Mesenchymal stem cell (in vitro differentiated cells and primary cell): ENCODE measurements around the gene ZBTB40.
A peak's percentile ranks its signal among the peaks of the same experiment; 100 is the strongest.

ENCODE experiments used
- DNase-seq: peaks from one replicate; pipeline ENCODE4 v3.0.0-alpha.2; 2013
- H2AFZ ChIP-seq: one replicate; pipeline ENCODE4 v1.6.1; 2013; ENCODE audit warnings: low read depth, mild to moderate bottlenecking, control low read depth, inconsistent platforms, low read length, moderate library complexity
- H2AK5ac ChIP-seq: 2 replicates; pipeline ENCODE4 v1.6.1; 2013; ENCODE audit warnings: low read length, moderate library complexity, mild to moderate bottlenecking, inconsistent platforms; ENCODE audit not compliant: severe bottlenecking
- H2BK120ac ChIP-seq: one replicate; pipeline ENCODE4 v1.6.1; 2013; ENCODE audit warnings: low read depth, mild to moderate bottlenecking, inconsistent platforms, low read length, moderate library complexity
- H2BK12ac ChIP-seq, 2 experiments: one replicate each; pipeline ENCODE4 v1.6.1; 2013; ENCODE audit warnings: inconsistent platforms in 2 of 2, low read length in 2 of 2, mild to moderate bottlenecking in 2 of 2, moderate library complexity in 2 of 2, control low read depth in 1 of 2
- H2BK15ac ChIP-seq: one replicate; pipeline ENCODE4 v1.6.1; 2013; ENCODE audit warnings: mild to moderate bottlenecking, low read depth, inconsistent platforms; ENCODE audit not compliant: poor library complexity, severe bottlenecking
- H2BK5ac ChIP-seq: 2 replicates; pipeline ENCODE4 v1.6.1; 2013; ENCODE audit warnings: low read depth, mild to moderate bottlenecking, low read length, control low read depth, inconsistent platforms; ENCODE audit not compliant: poor library complexity, severe bottlenecking
- H3K14ac ChIP-seq, 2 experiments: one replicate each; pipeline ENCODE4 v1.6.1; 2013; ENCODE audit warnings: inconsistent platforms in 2 of 2, low read length in 2 of 2, control low read depth in 1 of 2, mild to moderate bottlenecking in 1 of 2, moderate library complexity in 1 of 2
- H3K18ac ChIP-seq, 2 experiments: one replicate each; pipeline ENCODE4 v1.6.1; 2013; ENCODE audit warnings: inconsistent platforms in 2 of 2, low read length in 2 of 2, control low read depth in 1 of 2, low read depth in 1 of 2, mild to moderate bottlenecking in 1 of 2
- H3K23ac ChIP-seq, 2 experiments: one replicate each; pipeline ENCODE4 v1.6.1; 2013; ENCODE audit warnings: inconsistent platforms in 2 of 2, low read length in 2 of 2, mild to moderate bottlenecking in 2 of 2, moderate library complexity in 2 of 2, control low read depth in 1 of 2
- H3K27ac ChIP-seq: 2 replicates; pipeline ENCODE4 v1.5.1; 2013; ENCODE audit warnings: mild to moderate bottlenecking, moderate library complexity, low read length, control low read depth, inconsistent platforms; ENCODE audit not compliant: poor library complexity, severe bottlenecking
- H3K27me3 ChIP-seq, 2 experiments: 2 replicates each; pipeline versions ENCODE4 v1.6.1 to v1.7.0; 2013; ENCODE audit warnings: low read length in 2 of 2, mild to moderate bottlenecking in 2 of 2, moderate library complexity in 2 of 2, control low read depth in 1 of 2, inconsistent platforms in 1 of 2; ENCODE audit not compliant: control insufficient read depth in 1 of 2, insufficient read depth in 1 of 2
- H3K36me3 ChIP-seq, 2 experiments: 2 replicates each; pipeline versions ENCODE4 v1.6.1 to v1.7.0; 2013; ENCODE audit warnings: low read length in 2 of 2, control low read depth in 1 of 2, inconsistent platforms in 1 of 2, low read depth in 1 of 2, mild to moderate bottlenecking in 1 of 2; ENCODE audit not compliant: insufficient read depth in 2 of 2, control insufficient read depth in 1 of 2
- H3K4ac ChIP-seq, 2 experiments: one replicate each; pipeline ENCODE4 v1.6.1; 2013; ENCODE audit warnings: inconsistent platforms in 2 of 2, low read length in 2 of 2, mild to moderate bottlenecking in 2 of 2, moderate library complexity in 2 of 2, control low read depth in 1 of 2, low read depth in 1 of 2
- H3K4me1 ChIP-seq: 2 replicates; pipeline ENCODE4 v1.6.1; 2013; ENCODE audit warnings: low read depth, low read length, control low read depth; ENCODE audit not compliant: control insufficient read depth, insufficient read depth
- H3K4me2 ChIP-seq: 2 replicates; pipeline ENCODE4 v1.6.1; 2013; ENCODE audit warnings: low read length, mild to moderate bottlenecking, inconsistent platforms; ENCODE audit not compliant: poor library complexity, severe bottlenecking
- H3K4me3 ChIP-seq, 2 experiments: 2 replicates each; pipeline versions ENCODE4 v1.5.1 to v1.7.0; 2013; ENCODE audit warnings: low read length in 2 of 2, mild to moderate bottlenecking in 2 of 2, control low read depth in 1 of 2, low read depth in 1 of 2; ENCODE audit not compliant: insufficient read depth in 1 of 2
- H3K79me1 ChIP-seq: replicated peaks from 2 replicates; pipeline ENCODE4 v1.6.1; 2013; ENCODE audit warnings: mild to moderate bottlenecking, control low read depth, low read length, inconsistent platforms; ENCODE audit not compliant: poor library complexity, severe bottlenecking
- H3K9ac ChIP-seq: 2 replicates; pipeline ENCODE4 v1.7.0; 2013; ENCODE audit warnings: mild to moderate bottlenecking, low read length, moderate library complexity
- H3K9me3 ChIP-seq: 2 replicates; pipeline ENCODE4 v1.7.0; 2013; ENCODE audit warnings: mild to moderate bottlenecking, low read length; ENCODE audit not compliant: control insufficient read depth
- H4K8ac ChIP-seq: one replicate; pipeline ENCODE4 v1.6.1; 2013; ENCODE audit warnings: inconsistent platforms, mild to moderate bottlenecking, low read length, moderate library complexity
- H4K91ac ChIP-seq: one replicate; pipeline ENCODE4 v1.6.1; 2013; ENCODE audit warnings: mild to moderate bottlenecking, low read length, inconsistent platforms
- WGBS: methylation state at CpG from one replicate; pipeline ENCODE4 v1.1.7; 2013; ENCODE audit warnings: mixed read lengths; 5-methylcytosine and 5-hydroxymethylcytosine counted together

ZBTB40 gene

DNA sequence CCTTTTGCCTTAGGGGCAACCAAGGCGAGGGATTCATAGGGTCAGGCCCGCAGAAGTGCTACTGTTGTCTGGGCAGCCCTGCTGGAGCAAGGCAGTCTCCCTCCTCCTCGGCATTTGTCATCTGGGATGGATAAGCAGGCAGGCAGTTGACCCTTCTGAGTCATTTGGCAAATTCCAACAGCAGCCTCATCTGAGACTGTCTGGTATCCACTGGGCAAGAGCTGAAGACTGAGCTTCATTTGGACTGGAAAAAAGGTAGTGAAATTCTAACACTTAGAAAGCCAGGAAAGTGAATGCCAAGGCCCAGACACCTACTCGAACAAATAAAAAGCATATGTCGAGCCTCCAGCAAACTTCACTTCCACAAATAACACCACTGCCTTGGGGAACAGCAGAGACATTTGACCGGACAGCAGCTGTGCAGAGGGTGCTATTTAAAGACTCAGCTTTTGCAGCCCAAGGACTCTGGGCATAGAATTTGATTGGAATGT, 4.0 kb upstream of the ZBTB40 start:
- H3K23ac ChIP-seq: no peak overlapping the region
- no peak overlapping the region for H3K4me2 ChIP-seq
- H2BK5ac ChIP-seq: no peak overlapping the region
- H3K4me3 ChIP-seq: no peak overlapping the region
- H2BK120ac ChIP-seq: no peak overlapping the region
- H3K27me3 ChIP-seq: no peaks in the 10 kb centered on the region
- 37% methylated on average over 6 of the region's 6 CpGs for WGBS
- peak overlapping the region in 1 of 2 experiments; percentile 71 for H3K18ac ChIP-seq
- no peak overlapping the region for H4K91ac ChIP-seq
- no peak overlapping the region for H3K14ac ChIP-seq
- peak; percentile 81 for DNase-seq
- H2BK12ac ChIP-seq: no peak overlapping the region
- H2AFZ ChIP-seq: no peak overlapping the region
- H3K36me3 ChIP-seq: no peaks in the 10 kb centered on the region
- peak overlapping the region; percentile 6 for H3K9ac ChIP-seq
- peak overlapping the region; percentile 94 for H3K27ac ChIP-seq
- no peak overlapping the region for H3K4ac ChIP-seq
- H3K4me1 ChIP-seq: peaks cover 6% of the 10 kb centered on the region
- H2BK15ac ChIP-seq: peak overlapping the region; percentile 4
- H4K8ac ChIP-seq: peak overlapping the region; percentile 61
- H3K79me1 ChIP-seq: no peaks in the 10 kb centered on the region
- no peaks in the 10 kb centered on the region for H3K9me3 ChIP-seq
- no peak overlapping the region for H2AK5ac ChIP-seq

DNA sequence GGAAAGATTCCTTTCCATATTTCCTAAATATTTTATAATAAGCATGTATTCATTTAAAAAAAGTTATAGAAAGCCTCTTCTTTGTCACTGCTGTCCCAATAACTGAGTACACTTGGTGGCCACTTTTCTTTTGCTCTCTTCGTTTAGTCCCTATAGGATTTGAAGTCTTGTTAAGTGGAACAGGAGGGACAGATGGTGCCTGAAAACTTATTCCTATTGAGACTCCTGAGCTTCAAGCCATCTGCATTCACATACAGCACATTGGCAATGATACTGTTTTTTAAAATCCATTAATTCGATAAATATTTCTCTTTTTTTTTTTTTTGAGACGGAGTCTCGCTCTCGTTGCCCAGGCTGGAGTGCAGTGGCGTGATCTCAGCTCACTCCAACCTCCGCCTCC, 2.0 kb upstream of the ZBTB40 start:
- H4K8ac ChIP-seq: no peak overlapping the region
- H3K27ac ChIP-seq: no peak overlapping the region
- peaks cover 8% of the 10 kb centered on the region for H3K79me1 ChIP-seq
- no peak overlapping the region for H4K91ac ChIP-seq
- DNase-seq: no peak
- no peak overlapping the region for H3K9ac ChIP-seq
- H2AFZ ChIP-seq: no peak overlapping the region
- no peaks in the 10 kb centered on the region for H3K9me3 ChIP-seq
- no peaks in the 10 kb centered on the region for H3K27me3 ChIP-seq
- H3K4me2 ChIP-seq: no peak overlapping the region
- H3K4me3 ChIP-seq: no peak overlapping the region
- H3K18ac ChIP-seq: no peak overlapping the region
- no peak overlapping the region for H2BK120ac ChIP-seq
- no peak overlapping the region for H3K14ac ChIP-seq
- H3K36me3 ChIP-seq: no peaks in the 10 kb centered on the region
- H3K4ac ChIP-seq: no peak overlapping the region
- no peak overlapping the region for H2BK5ac ChIP-seq
- H3K4me1 ChIP-seq: peaks cover 8% of the 10 kb centered on the region
- H2BK15ac ChIP-seq: no peak overlapping the region
- 98% methylated on average over 6 of the region's 7 CpGs for WGBS
- H3K23ac ChIP-seq: no peak overlapping the region
- no peak overlapping the region for H2AK5ac ChIP-seq
- H2BK12ac ChIP-seq: no peak overlapping the region

DNA sequence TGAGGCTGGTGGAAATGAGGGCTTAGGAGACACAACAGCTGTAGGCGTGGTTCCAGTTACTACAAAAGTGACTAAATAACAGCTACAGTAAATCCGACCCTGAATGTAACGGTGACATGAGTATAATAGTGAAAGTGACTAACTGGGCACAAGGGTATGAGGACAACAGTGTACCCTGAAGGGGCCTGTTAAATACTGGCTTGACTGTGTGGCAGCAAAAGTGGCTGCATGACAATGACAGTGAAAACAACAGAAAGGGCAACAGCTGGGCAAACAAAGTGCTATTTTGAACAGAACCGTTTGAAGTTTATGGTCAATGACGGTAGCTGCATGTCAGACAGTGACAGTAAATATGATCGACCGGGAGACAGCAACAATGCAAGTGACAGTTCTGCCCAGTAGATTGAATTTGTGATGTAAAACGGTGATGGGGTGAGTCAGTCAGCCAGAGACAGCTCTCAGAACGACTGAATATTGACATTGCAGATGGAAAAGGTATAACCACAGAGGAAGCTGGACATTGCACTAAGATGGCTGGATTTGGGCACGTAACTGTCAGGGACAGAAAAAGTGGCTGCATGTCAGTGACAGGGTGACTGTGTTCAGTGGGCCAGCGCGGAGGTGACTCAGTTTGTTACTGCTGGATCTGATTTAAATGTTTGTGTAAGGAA, 1.2 kb upstream of the ZBTB40 start:
- Histone ChIP-seq H3K4me2 (no peak overlapping the region), H2AFZ (no peak overlapping the region), H4K91ac (peak overlapping the region; percentile 48), H2BK15ac (peak overlapping the region; percentile 83), H3K14ac (no peak overlapping the region), H3K4ac (peak overlapping the region; percentile 67 to 85), H3K18ac (peak overlapping the region; percentile 6 to 31), H3K4me3 (no peak overlapping the region), H3K27me3 (no peaks in the 10 kb centered on the region), H4K8ac (peak overlapping the region; percentile 76), H3K9ac (no peak overlapping the region), H3K9me3 (no peaks in the 10 kb centered on the region), H2BK12ac (peak overlapping the region; percentile 87 to 88), H2BK5ac (peak overlapping the region; percentile 15), H3K79me1 (peaks cover 11% of the 10 kb centered on the region), H3K36me3 (no peaks in the 10 kb centered on the region), H2BK120ac (no peak overlapping the region), H3K23ac (no peak overlapping the region), H2AK5ac (peak overlapping the region; percentile 4), H3K4me1 (peaks cover 8% of the 10 kb centered on the region), H3K27ac (no peak overlapping the region)
- DNase-seq: no peak
- WGBS: 91% methylated on average over 12 of the region's 12 CpGs

DNA sequence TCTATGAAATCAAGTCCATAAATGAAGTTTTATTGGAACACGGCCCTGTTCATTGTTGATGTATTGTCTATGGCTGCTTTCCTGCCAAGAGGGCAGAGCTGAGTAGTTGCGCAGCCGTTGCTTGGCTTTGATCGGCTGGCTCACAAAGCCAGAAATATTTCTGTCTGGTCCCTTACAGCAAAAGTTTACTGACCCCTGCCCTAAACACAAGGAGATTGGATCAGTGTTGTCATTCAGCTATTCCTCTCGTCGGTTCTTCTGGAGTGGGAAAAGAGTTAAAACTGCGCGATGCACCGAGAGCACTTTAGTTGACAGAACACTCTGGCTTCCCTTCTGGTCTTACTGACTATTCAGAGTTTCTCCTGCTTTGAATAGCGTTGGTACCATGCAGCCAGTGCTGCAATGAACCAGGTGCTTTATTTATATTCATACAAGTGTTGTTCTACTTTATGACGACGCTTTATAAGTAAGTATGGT, 868 bp downstream of the ZBTB40 start:
- Histone ChIP-seq H3K4ac (peak overlapping the region; percentile 66 to 91), H2BK12ac (no peak overlapping the region), H2BK5ac (no peak overlapping the region), H3K36me3 (no peaks in the 10 kb centered on the region), H3K9ac (peak overlapping the region; percentile 93), H3K27ac (peak overlapping the region; percentile 76), H4K91ac (no peak overlapping the region), H3K9me3 (no peaks in the 10 kb centered on the region), H3K4me3 (peak overlapping the region; percentile 84 to 86), H3K27me3 (no peaks in the 10 kb centered on the region), H2BK120ac (peak overlapping the region; percentile 34), H3K4me1 (peaks cover 5% of the 10 kb centered on the region), H4K8ac (peak overlapping the region; percentile 54), H3K79me1 (peaks cover 18% of the 10 kb centered on the region), H3K18ac (peak overlapping the region; percentile 87 to 89), H2AFZ (no peak overlapping the region), H2BK15ac (no peak overlapping the region), H3K14ac (no peak overlapping the region), H2AK5ac (no peak overlapping the region), H3K23ac (no peak overlapping the region), H3K4me2 (peak overlapping the region; percentile 92)
- WGBS: 17% methylated on average over 12 of the region's 12 CpGs
- no peak for DNase-seq
